ENCODE measurements around the gene SRBD1. TPM values are rescaled to one million over a fixed set of nuclear protein-coding genes. Genes with fewer than 3 reads are reported as not detected.

SRBD1 gene

DNA sequence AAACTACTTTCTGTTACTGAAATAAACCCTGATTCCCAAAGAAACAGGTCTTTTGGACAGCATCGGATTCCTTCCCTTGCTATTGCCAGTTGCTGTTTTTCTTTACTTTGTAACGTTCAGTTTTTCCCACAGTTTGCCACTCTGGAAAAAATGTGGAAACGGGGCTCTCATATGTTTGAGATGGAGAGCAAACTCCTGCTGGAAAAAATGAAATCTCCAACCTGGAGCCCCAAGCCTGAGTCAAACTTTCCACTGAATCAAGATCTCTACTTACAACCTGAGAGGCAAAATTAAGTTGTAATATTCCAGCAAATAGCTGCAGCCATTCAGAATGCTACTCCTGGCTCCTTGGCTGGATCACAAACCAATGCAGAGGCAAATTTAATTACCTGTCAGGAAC, 270.7 kb downstream of the SRBD1 start:
- Histone ChIP-seq H3K27ac (ENCODE audit: low read length, poor library complexity, severe bottlenecking) (no peak overlapping the region), H3K36me3 (ENCODE audit: control insufficient read depth in 1 of 2, insufficient read depth in 2 of 2, low read depth in 1 of 2, low read length in 2 of 2) (no peaks in the 10 kb centered on the region), H2BK12ac (ENCODE audit: low read length in 2 of 2) (no peak overlapping the region), H3K27me3 (ENCODE audit: control insufficient read depth in 1 of 2, insufficient read depth in 1 of 2, low read length in 2 of 2) (peaks cover 0 to 70% of the 10 kb centered on the region in 2 experiments), H2BK15ac (ENCODE audit: low read depth, poor library complexity, severe bottlenecking) (no peak overlapping the region), H3K79me1 (replicated peaks; ENCODE audit: low read length, poor library complexity, severe bottlenecking) (no peaks in the 10 kb centered on the region), H3K14ac (ENCODE audit: low read length in 2 of 2) (no peak overlapping the region), H3K9me3 (ENCODE audit: control insufficient read depth, low read length) (peaks cover 4% of the 10 kb centered on the region), H3K9ac (ENCODE audit: low read length) (no peak overlapping the region), H3K4me3 (ENCODE audit: insufficient read depth in 1 of 2, low read depth in 1 of 2, low read length in 2 of 2) (no peak overlapping the region), H2AK5ac (ENCODE audit: low read length, severe bottlenecking) (no peak overlapping the region), H2BK120ac (ENCODE audit: low read depth, low read length) (no peak overlapping the region), H3K4ac (ENCODE audit: low read depth in 1 of 2, low read length in 2 of 2) (no peak overlapping the region), H3K4me2 (ENCODE audit: low read length, poor library complexity, severe bottlenecking) (no peak overlapping the region), H3K18ac (ENCODE audit: low read depth in 1 of 2, low read length in 2 of 2) (no peak overlapping the region), H3K23ac (ENCODE audit: low read length in 2 of 2) (no peak overlapping the region), H4K8ac (ENCODE audit: low read length) (no peak overlapping the region), H2BK5ac (ENCODE audit: low read depth, low read length, poor library complexity, severe bottlenecking) (no peak overlapping the region), H4K91ac (ENCODE audit: low read length) (no peak overlapping the region), H3K4me1 (ENCODE audit: control insufficient read depth, insufficient read depth, low read depth, low read length) (peaks cover 4% of the 10 kb centered on the region), H2AFZ (ENCODE audit: low read depth, low read length) (no peak overlapping the region)
- WGBS, result 95% methylated on average over 3 of the region's 3 CpGs
- no peak for DNase-seq

DNA sequence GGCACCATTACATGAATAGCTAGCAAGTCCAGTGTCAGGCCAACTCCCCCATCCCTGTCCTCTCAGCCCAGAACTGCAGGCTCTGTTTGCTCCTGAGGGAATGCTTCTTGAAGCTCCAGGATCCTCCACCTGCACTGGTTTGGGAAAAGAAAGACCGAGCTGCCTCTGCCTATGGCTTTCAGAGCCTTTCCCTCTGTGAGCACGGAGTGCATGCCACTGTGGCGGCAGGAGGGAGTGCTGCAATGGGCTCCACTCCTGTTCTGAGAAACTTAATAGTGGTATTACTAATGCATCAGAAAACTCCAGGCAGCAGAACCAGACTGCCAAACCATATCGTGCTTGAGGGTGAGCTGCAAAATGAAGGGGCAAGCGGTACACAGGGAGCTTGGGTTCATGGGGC, 271.8 kb downstream of the SRBD1 start:
- no peak overlapping the region for H2BK120ac ChIP-seq (ENCODE audit: low read depth, low read length)
- no peak overlapping the region for H3K18ac ChIP-seq (ENCODE audit: low read depth in 1 of 2, low read length in 2 of 2)
- H2BK15ac ChIP-seq (ENCODE audit: low read depth, poor library complexity, severe bottlenecking), result no peak overlapping the region
- DNase-seq, result no peak
- H2AFZ ChIP-seq (ENCODE audit: low read depth, low read length), result no peak overlapping the region
- H3K27ac ChIP-seq (ENCODE audit: low read length, poor library complexity, severe bottlenecking), result no peak overlapping the region
- peaks cover 4% of the 10 kb centered on the region for H3K4me1 ChIP-seq (ENCODE audit: control insufficient read depth, insufficient read depth, low read depth, low read length)
- no peaks in the 10 kb centered on the region for H3K36me3 ChIP-seq (ENCODE audit: control insufficient read depth in 1 of 2, insufficient read depth in 2 of 2, low read depth in 1 of 2, low read length in 2 of 2)
- WGBS, result 92% methylated on average over 5 of the region's 5 CpGs
- no peaks in the 10 kb centered on the region for H3K79me1 ChIP-seq (replicated peaks; ENCODE audit: low read length, poor library complexity, severe bottlenecking)
- H3K14ac ChIP-seq (ENCODE audit: low read length in 2 of 2), result no peak overlapping the region
- no peak overlapping the region for H3K23ac ChIP-seq (ENCODE audit: low read length in 2 of 2)
- peaks cover 4% of the 10 kb centered on the region for H3K9me3 ChIP-seq (ENCODE audit: control insufficient read depth, low read length)
- H3K27me3 ChIP-seq (ENCODE audit: control insufficient read depth in 1 of 2, insufficient read depth in 1 of 2, low read length in 2 of 2), result peaks cover 0 to 71% of the 10 kb centered on the region in 2 experiments
- H2BK12ac ChIP-seq (ENCODE audit: low read length in 2 of 2), result no peak overlapping the region
- H3K4me2 ChIP-seq (ENCODE audit: low read length, poor library complexity, severe bottlenecking), result no peak overlapping the region
- no peak overlapping the region for H2BK5ac ChIP-seq (ENCODE audit: low read depth, low read length, poor library complexity, severe bottlenecking)
- no peak overlapping the region for H4K91ac ChIP-seq (ENCODE audit: low read length)
- H2AK5ac ChIP-seq (ENCODE audit: low read length, severe bottlenecking), result no peak overlapping the region
- no peak overlapping the region for H3K4me3 ChIP-seq (ENCODE audit: insufficient read depth in 1 of 2, low read depth in 1 of 2, low read length in 2 of 2)
- H4K8ac ChIP-seq (ENCODE audit: low read length), result no peak overlapping the region
- H3K9ac ChIP-seq (ENCODE audit: low read length), result no peak overlapping the region
- H3K4ac ChIP-seq (ENCODE audit: low read depth in 1 of 2, low read length in 2 of 2), result no peak overlapping the region

Small RNAs within 50 kb of the gene (small RNA-seq; reads per million reads assigned to genes)
- not detected for gene RN7SL414P (ENCODE audit: low read depth)
